Testis (tissue), 2 donors: Measurements from ENCODE around the gene TNS1.

Experiments
- POLR2A ChIP-seq: fragments of 450-650 bp; IDR thresholded peaks from one replicate; pipeline ENCODE4 v1.6.1; 2017; ENCODE audit warnings: antibody characterized with exemption, mild to moderate bottlenecking, moderate library complexity
- TF ChIP-seq, protein P1 (sequence below), 3 experiments: fragments of 450-650 bp in 2 of 3; fragments of 200-600 bp in 1 of 3; sonication (generic) in 1 of 3; IDR thresholded peaks; one replicate each; pipeline ENCODE4 v1.5.1; 2016 to 2019; ENCODE audit warnings: antibody characterized with exemption in 3 of 3, mild to moderate bottlenecking in 2 of 3, moderate library complexity in 1 of 3

DNA sequence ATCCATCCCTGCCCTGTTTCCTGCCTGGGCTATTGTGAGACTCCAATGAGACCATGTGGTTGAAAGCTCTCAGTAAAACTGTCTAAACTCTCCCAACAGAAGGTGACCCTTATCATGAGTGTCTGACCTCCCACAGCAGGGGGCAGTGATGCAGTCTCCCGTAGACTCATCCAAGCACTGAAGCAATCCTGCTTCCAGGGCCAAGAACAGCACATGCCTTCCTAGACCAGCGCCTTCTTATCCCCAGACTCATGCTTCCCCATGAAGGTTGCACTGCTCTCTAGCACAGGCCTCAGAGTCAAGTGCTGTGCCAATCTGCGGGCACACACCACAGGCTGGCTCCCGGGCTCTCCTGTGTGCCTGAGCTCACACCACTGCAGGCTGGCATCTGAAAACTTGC lies 112.3 kb downstream of the TNS1 start:
- TF ChIP-seq, protein P1, sequence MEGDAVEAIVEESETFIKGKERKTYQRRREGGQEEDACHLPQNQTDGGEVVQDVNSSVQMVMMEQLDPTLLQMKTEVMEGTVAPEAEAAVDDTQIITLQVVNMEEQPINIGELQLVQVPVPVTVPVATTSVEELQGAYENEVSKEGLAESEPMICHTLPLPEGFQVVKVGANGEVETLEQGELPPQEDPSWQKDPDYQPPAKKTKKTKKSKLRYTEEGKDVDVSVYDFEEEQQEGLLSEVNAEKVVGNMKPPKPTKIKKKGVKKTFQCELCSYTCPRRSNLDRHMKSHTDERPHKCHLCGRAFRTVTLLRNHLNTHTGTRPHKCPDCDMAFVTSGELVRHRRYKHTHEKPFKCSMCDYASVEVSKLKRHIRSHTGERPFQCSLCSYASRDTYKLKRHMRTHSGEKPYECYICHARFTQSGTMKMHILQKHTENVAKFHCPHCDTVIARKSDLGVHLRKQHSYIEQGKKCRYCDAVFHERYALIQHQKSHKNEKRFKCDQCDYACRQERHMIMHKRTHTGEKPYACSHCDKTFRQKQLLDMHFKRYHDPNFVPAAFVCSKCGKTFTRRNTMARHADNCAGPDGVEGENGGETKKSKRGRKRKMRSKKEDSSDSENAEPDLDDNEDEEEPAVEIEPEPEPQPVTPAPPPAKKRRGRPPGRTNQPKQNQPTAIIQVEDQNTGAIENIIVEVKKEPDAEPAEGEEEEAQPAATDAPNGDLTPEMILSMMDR (IDR thresholded peaks at IDR 0.05) = peak in 1 of 3 experiments; percentile 17
- no peak for TF ChIP-seq POLR2A
